K562 (cell line): Measurements from ENCODE around the gene NSF. TPM values are rescaled to one million over a fixed set of nuclear protein-coding genes. Genes with fewer than 3 reads are reported as not detected.

Experiments used
- BMI1 ChIP-seq: fragments of 150-350 bp; IDR thresholded peaks from 2 replicates; pipeline ENCODE4 v1.6.1; 2014; ENCODE audit warnings: low read length
- BRD9 ChIP-seq: fragments of 450-650 bp; IDR thresholded peaks from 2 replicates; pipeline ENCODE4 v1.6.1; 2018; ENCODE audit warnings: low read depth; ENCODE audit not compliant: partially characterized antibody
- FOXO4 ChIP-seq: fragments of 450-650 bp; formaldehyde crosslinking; IDR thresholded peaks from 2 replicates; pipeline ENCODE4 v1.4.0; 2020; ENCODE audit warnings: mild to moderate bottlenecking, moderate library complexity
- MXI1 ChIP-seq: IDR thresholded peaks from 2 replicates; pipeline ENCODE4 v1.6.1; 2011; ENCODE audit warnings: low read depth, mild to moderate bottlenecking, improper control_type of control experiment, low read length
- PML ChIP-seq: IDR thresholded peaks from 2 replicates; pipeline ENCODE4 v1.6.1; 2012; ENCODE audit warnings: low read length, inconsistent platforms
- RBBP5 ChIP-seq: fragments of 200-600 bp; sonication (generic); IDR thresholded peaks from 2 replicates; pipeline ENCODE4 v1.6.1; 2012; ENCODE audit warnings: borderline replicate concordance, mild to moderate bottlenecking, low read length, control low read depth, inconsistent platforms; ENCODE audit not compliant: insufficient read depth, poor library complexity, severe bottlenecking
- RBM39 ChIP-seq: fragments of 200-400 bp; formaldehyde crosslinking; optimal IDR thresholded peaks from 2 replicates; pipeline ENCODE3; 2018; ENCODE audit warnings: low read depth, low read length
- REST ChIP-seq, 2 experiments: fragments of 450-650 bp; formaldehyde crosslinking in 1 of 2; IDR thresholded peaks; 2 replicates each; pipeline versions ENCODE4 v1.4.0 to v1.6.1; 2014 to 2020; ENCODE audit warnings: mild to moderate bottlenecking in 2 of 2, borderline replicate concordance in 1 of 2, low read depth in 1 of 2
- SMAD4 ChIP-seq: fragments of 250-450 bp; sonication (Bioruptor Pico); conservative IDR thresholded peaks from 2 replicates; pipeline ENCODE4 v1.8.0; 2021; ENCODE audit warnings: inconsistent platforms, mild to moderate bottlenecking, moderate library complexity
- SP2 ChIP-seq: IDR thresholded peaks from 2 replicates; pipeline ENCODE4 v1.6.1; 2011; ENCODE audit warnings: mild to moderate bottlenecking, low read depth, low read length, moderate library complexity; ENCODE audit not compliant: poor library complexity, severe bottlenecking; ENCODE audit errors: extremely low read depth
- TAF1 ChIP-seq: IDR thresholded peaks from 2 replicates; pipeline ENCODE4 v1.6.1; 2011; ENCODE audit warnings: mild to moderate bottlenecking, low read length, moderate library complexity; ENCODE audit not compliant: insufficient read depth, control insufficient read depth, severe bottlenecking; ENCODE audit errors: extremely low read depth
- ZNF518B ChIP-seq: fragments of 250-450 bp; sonication (Bioruptor Pico); IDR thresholded peaks from 2 replicates; pipeline ENCODE4 v1.5.0; 2021; ENCODE audit warnings: mild to moderate bottlenecking, moderate library complexity
- polyA plus RNA-seq, 8 experiments: library from polyadenylated mRNA; depleted of rRNA in 4 of 8; stranded (reverse) in 5 of 8; unstranded in 3 of 8; fragments of >200 nt; fragmentation: Nextera tagmentation in 2 of 8; fragmentation: Illumina TruSeq in 1 of 8; extraction: Ambion mirVana in 2 of 8; extraction: Trizol in 1 of 8; gene quantifications; 2 replicates each; pipeline versions ENCODE4 v1.2.1 to v1.2.3, GENCODE V29; 2011 to 2014; ENCODE audit warnings: inconsistent platforms in 1 of 8, missing spikeins in 1 of 8
- total RNA-seq, 7 experiments: library from RNA; depleted of rRNA in 6 of 7; stranded (reverse); fragments of >200 nt in 6 of 7; fragmentation: Illumina TruSeq in 2 of 7; extraction: Trizol in 2 of 7; gene quantifications; 2 replicates each; pipeline versions ENCODE4 v1.2.1 to v1.2.3, GENCODE V29; 2011 to 2021; ENCODE audit warnings: low replicate concordance in 1 of 7

The NSF gene
- total and polyA plus RNA-seq, 9 of the 15 experiments (the other 6 are each of a cell fraction or from before 2014, with no cell fraction given), result 16.7 to 39.8 (median 36.7) TPM

GRCh38 chr17:46770818-46771560 lies 180.5 kb downstream of the NSF start (continued):
- no peak for TF ChIP-seq SP2
- TF ChIP-seq SMAD4, result peak; percentile 70; the same call in 1 of the 2 replicates
- TF ChIP-seq BRD9, result no peak
- no peak for TF ChIP-seq REST (IDR thresholded peaks at IDR 0.05; ENCODE audit: borderline replicate concordance)
- TF ChIP-seq REST (CRISPR knock-in tag; IDR thresholded peaks at IDR 0.05; ENCODE audit: low read depth), result peak; percentile 73; the same call in 1 of the 2 replicates
- TF ChIP-seq FOXO4 (CRISPR knock-in tag), result no peak
- no peak for TF ChIP-seq RBM39
- peak; percentile 34 for TF ChIP-seq RBBP5
- no peak for TF ChIP-seq BMI1
- no peak for TF ChIP-seq MXI1
- no peak for TF ChIP-seq ZNF518B (CRISPR knock-in tag)
- TF ChIP-seq TAF1, result peak; percentile 52
- no peak for TF ChIP-seq PML
